Activated B cell treated with CpG ODN at 0.5 μM for 24 hours (primary cell): ENCODE results near the gene TMEM255B. TPM values are rescaled to one million over a fixed set of nuclear protein-coding genes. Genes with fewer than 3 reads are reported as not detected.

Source experiments
- ATAC-seq: fragments of 200-7000 bp; cut with Tn5 transposase; one replicate; pipeline ENCODE4 v1.10.0; 2021; ENCODE audit warnings: low read depth, mild to moderate bottlenecking, moderate library complexity
- CTCF ChIA-PET: fragments of 350-600 bp; sonication (Branson Sonifier 250); formaldehyde crosslinking; loops from one replicate; lab custom pipeline; 2021; ENCODE audit warnings: antibody characterized with exemption; lab: Charles Lee
- POLR2A ChIA-PET: fragments of 350-600 bp; sonication (Branson Sonifier 250); formaldehyde crosslinking; loops from one replicate; lab custom pipeline; 2021; ENCODE audit warnings: antibody characterized with exemption; lab: Charles Lee
- DNase-seq: peaks from one replicate; pipeline ENCODE4 v3.0.0; 2022
- H3K27ac Mint-ChIP-seq: one replicate; pipeline ENCODE4 v1.8.0; 2020; ENCODE audit warnings: mixed read lengths
- H3K27me3 Mint-ChIP-seq: one replicate; pipeline ENCODE4 v1.8.0; 2021; ENCODE audit warnings: mixed read lengths
- H3K36me3 Mint-ChIP-seq: one replicate; pipeline ENCODE4 v1.8.0; 2021; ENCODE audit warnings: low read depth, mixed read lengths
- H3K4me1 Mint-ChIP-seq: one replicate; pipeline ENCODE4 v1.8.0; 2021; ENCODE audit warnings: mixed read lengths
- H3K4me3 Mint-ChIP-seq: one replicate; pipeline ENCODE4 v1.8.0; 2020; ENCODE audit warnings: mild to moderate bottlenecking, mixed read lengths
- H3K9me3 Mint-ChIP-seq: one replicate; pipeline ENCODE4 v1.8.0; 2020; ENCODE audit warnings: mixed read lengths
- intact Hi-C: fragments of 100-400 bp; cut with micrococcal nuclease; formaldehyde crosslinking; loops from one replicate; pipeline ENCODE4 v1.15.1; 2024
- total RNA-seq: library from RNA; stranded (reverse); gene quantifications from 2 replicates; pipeline ENCODE4 v1.2.3, GENCODE V29; 2022
- TF ChIP-seq, protein P1 (sequence below): fragments of 200-600 bp; IDR thresholded peaks from one replicate; pipeline ENCODE4 v1.8.0; 2022; ENCODE audit warnings: antibody characterized with exemption, mild to moderate bottlenecking

The TMEM255B gene
- total RNA-seq, 1 donor from 2014 or later: 6.2 TPM

DNA sequence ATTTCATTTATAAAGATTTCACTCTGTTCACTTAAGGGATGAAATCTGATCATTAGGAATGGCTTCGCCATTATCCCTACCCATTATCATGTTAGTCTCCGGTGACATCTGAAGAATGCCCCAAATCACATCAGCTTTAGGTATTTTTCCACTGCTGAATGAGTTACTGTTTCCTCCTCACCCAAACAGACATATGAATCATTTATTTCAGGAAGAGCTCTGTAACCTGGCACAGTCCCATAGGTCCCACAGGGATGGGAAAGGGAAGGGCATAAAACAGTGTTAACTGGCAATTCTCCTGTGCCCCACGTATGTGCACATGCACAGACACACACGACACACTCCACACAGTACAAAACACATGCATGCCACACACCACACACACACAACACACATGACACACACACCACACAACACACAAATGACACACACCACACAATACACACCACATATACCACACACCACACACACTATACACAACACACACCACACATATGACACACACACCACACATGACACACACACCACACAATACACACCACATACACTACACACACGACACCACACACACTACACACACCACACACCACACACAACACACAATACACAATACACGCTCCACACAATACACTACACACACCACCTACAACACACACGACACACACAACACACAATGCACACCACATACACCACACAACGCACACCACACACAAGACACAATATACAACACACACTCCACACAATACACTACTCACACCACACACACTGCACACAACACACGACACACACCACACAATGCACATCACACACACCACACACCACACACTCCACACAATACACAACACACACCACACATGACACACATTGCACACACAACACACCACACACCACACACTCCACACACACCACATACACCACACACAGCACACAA lies 15.4 kb downstream of the TMEM255B start:
- CTCF ChIA-PET: no interaction called here
- intact Hi-C loops: no loop called here
- no peak overlapping the region for H3K27ac Mint-ChIP-seq

DNA sequence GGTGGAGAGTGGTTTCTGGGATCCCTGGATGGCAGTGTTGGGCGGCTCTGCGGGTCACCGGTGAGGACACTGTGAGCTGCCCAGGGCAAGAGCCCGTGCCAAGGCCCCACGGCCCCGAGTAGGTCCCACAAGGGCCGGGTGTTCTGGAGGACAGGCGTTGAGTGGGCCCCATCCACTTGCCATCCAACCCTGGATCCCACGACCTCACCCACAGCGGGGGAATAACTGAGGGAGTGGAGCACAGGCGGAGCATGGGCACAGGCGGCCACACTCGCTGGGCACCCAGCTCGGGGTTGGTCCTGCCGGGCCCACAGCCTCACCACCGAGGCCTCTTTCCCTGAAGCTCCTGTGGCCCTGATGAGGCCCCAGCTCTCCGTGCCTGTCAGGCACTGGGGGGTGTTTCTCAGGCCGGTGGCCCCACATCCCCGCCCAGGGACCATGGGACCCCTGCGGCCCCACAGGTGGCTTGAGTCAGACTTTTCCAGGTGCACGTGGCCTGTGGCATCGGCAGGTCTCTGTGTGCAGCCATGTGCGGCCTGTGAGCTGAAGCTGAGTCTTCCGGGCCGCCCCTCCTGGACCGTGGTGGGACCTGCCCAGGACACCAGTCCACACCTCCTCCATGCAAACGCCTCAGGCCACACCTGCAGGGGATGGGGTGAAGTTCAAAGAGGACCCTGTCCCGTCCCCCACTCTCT lies 16.6 kb downstream of the TMEM255B start:
- TF ChIP-seq, protein P1, sequence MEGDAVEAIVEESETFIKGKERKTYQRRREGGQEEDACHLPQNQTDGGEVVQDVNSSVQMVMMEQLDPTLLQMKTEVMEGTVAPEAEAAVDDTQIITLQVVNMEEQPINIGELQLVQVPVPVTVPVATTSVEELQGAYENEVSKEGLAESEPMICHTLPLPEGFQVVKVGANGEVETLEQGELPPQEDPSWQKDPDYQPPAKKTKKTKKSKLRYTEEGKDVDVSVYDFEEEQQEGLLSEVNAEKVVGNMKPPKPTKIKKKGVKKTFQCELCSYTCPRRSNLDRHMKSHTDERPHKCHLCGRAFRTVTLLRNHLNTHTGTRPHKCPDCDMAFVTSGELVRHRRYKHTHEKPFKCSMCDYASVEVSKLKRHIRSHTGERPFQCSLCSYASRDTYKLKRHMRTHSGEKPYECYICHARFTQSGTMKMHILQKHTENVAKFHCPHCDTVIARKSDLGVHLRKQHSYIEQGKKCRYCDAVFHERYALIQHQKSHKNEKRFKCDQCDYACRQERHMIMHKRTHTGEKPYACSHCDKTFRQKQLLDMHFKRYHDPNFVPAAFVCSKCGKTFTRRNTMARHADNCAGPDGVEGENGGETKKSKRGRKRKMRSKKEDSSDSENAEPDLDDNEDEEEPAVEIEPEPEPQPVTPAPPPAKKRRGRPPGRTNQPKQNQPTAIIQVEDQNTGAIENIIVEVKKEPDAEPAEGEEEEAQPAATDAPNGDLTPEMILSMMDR: no peak
- POLR2A ChIA-PET: no interaction called here
- ATAC-seq (no peak), DNase-seq (no peak)
- H3K27ac Mint-ChIP-seq: no peak overlapping the region
- H3K27me3 Mint-ChIP-seq: peaks cover 19% of the 10 kb centered on the region
- CTCF ChIA-PET: no interaction called here
- intact Hi-C loops: no loop called here
- peaks cover 7% of the 10 kb centered on the region for H3K9me3 Mint-ChIP-seq
- H3K36me3 Mint-ChIP-seq: no peaks in the 10 kb centered on the region
- H3K4me3 Mint-ChIP-seq: no peak overlapping the region
- H3K4me1 Mint-ChIP-seq: no peaks in the 10 kb centered on the region

More for the DNA sequence above, 15.4 kb downstream of the TMEM255B start:
- H3K4me1 Mint-ChIP-seq: no peaks in the 10 kb centered on the region
- H3K4me3 Mint-ChIP-seq: no peak overlapping the region
- no peaks in the 10 kb centered on the region for H3K36me3 Mint-ChIP-seq
- H3K9me3 Mint-ChIP-seq: peaks cover 7% of the 10 kb centered on the region
- DNase-seq (no peak), ATAC-seq (no peak)
- peaks cover 18% of the 10 kb centered on the region for H3K27me3 Mint-ChIP-seq
- TF ChIP-seq, protein P1: no peak
- POLR2A ChIA-PET: no interaction called here

DNA sequence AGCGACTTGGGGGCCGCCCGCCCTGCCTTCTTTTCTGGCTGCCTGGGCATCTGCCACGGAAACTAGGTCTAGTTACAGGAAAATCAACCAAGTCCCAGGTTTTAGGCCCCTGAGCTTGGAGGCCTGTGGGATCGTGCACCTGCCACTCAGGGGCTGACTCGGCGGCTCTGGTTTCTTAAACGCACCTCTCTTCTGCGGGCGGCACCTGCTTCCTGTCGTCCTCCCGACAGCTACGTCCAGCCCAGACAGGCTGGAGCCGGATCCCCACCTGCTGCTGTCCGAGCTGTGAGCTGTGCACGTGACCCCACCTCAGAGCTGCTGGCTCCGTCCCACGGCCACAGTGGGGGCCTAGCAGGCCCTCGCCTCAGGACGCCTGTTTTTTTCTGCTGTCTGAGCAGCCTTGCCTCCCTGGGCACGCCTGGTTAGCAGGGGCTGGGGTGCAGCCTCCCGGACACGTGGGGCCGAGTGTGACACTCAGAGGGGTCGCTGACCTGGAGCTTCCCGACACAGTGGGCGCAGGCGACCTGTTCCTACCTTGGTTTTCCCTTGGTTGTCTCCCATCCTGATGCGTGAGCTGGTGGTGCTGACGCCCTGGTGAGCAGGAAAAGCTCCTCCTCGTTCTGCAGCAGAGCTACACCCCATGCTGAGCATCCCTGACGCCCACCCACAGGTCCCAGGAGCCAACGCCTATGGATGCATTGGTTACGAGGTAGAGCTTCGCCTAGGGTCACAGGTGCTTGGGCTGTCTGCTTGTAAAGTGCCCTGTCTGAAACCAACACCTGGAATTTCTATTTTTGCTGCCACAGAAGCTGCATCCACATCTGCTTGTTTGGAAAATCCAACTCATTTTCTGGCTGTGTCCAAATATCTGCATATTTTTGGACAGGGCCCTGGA lies 17.5 kb downstream of the TMEM255B start:
- Mint-ChIP-seq H3K27me3 (peaks cover 19% of the 10 kb centered on the region), H3K36me3 (no peaks in the 10 kb centered on the region), H3K4me3 (no peak overlapping the region), H3K4me1 (no peaks in the 10 kb centered on the region), H3K9me3 (peaks cover 7% of the 10 kb centered on the region), H3K27ac (no peak overlapping the region)
- ATAC-seq (no peak), DNase-seq (no peak)
- TF ChIP-seq, protein P1: no peak
- ChIA-PET CTCF (no interaction called here), POLR2A (no interaction called here)
- intact Hi-C loops: no loop called here

DNA sequence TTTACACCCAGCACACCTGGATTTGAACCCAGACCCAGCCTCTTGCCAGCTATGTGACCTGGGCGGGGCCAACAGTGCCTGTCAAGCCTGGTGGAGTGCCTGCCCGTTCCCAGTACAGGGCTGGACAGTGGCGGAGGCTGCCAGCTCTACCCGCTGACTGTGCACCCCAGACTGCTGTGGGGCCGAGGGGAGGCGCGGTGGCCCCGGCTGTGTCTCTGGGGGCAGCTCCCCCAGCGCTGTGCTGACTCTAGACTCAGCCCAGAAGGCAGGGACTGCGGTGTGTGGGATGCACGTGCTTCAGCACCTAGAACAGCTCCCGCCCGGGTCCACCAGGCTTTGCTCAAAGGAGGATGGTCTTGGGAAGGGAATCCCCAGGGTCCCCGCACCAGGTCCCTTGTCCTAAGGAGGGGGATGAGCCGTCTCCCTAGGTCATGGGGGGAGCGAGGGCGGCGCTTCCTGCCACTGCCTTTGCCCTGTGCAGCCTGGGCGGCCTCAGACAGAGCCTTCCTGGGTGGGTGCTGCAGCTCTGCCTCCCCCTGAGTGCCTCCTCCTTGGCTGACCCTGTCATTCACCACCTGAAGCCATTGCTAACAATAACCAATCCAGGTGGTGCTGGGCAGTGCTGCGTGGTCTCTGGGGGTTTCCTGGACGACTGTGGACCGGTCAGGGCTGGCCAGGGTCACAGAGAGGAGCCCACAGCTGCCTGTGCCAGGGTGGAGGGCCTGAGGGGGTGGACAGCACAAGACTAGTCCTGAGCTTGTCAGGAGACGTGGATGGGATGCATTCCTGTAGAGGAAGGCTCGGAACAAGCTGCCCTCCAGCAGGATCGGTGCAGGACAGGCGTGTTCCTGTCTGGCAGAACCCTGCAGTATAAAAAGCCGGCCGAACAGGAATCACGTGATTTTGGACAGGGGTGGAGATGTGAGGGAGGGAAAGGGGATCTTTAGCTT lies 18.6 kb downstream of the TMEM255B start:
- Mint-ChIP-seq H3K4me3 (no peak overlapping the region), H3K36me3 (no peaks in the 10 kb centered on the region), H3K27ac (no peak overlapping the region), H3K27me3 (peaks cover 19% of the 10 kb centered on the region), H3K4me1 (no peaks in the 10 kb centered on the region), H3K9me3 (peaks cover 2% of the 10 kb centered on the region)
- TF ChIP-seq, protein P1: no peak
- ChIA-PET CTCF (no interaction called here), POLR2A (no interaction called here)
- DNase-seq (no peak), ATAC-seq (no peak)
- intact Hi-C loops: no loop called here
